Mesodermal cell (in vitro differentiated cells): Measurements from ENCODE around the gene CLASP1.

Experiments used
- H3K27ac ChIP-seq: 2 replicates; pipeline ENCODE4 v1.7.0; 2013; ENCODE audit warnings: mild to moderate bottlenecking, low read depth, low read length, moderate library complexity; ENCODE audit not compliant: severe bottlenecking
- H3K36me3 ChIP-seq: 2 replicates; pipeline ENCODE4 v1.7.1; 2013; ENCODE audit warnings: mild to moderate bottlenecking, low read length, moderate library complexity; ENCODE audit not compliant: control insufficient read depth, insufficient read depth
- H3K4me1 ChIP-seq: one replicate; pipeline ENCODE4 v1.7.1; 2013; ENCODE audit warnings: mild to moderate bottlenecking, low read length; ENCODE audit not compliant: insufficient read depth, control insufficient read depth, poor library complexity, severe bottlenecking
- H3K4me3 ChIP-seq: 2 replicates; pipeline ENCODE4 v1.7.0; 2013; ENCODE audit warnings: low read length, control low read depth, mild to moderate bottlenecking; ENCODE audit not compliant: insufficient read depth, poor library complexity, severe bottlenecking; ENCODE audit errors: extremely low read depth
- H3K9me3 ChIP-seq: 2 replicates; pipeline ENCODE4 v1.7.1; 2013; ENCODE audit warnings: mild to moderate bottlenecking, low read length, moderate library complexity; ENCODE audit not compliant: control insufficient read depth
- WGBS, 2 experiments: methylation state at CpG; one replicate each; pipeline ENCODE4 v1.1.5; 2013; ENCODE audit warnings: missing lambda C conversion rate in 2 of 2; ENCODE audit not compliant: insufficient coverage in 2 of 2; 5-methylcytosine and 5-hydroxymethylcytosine counted together

The CLASP1 gene

GRCh38 chr2:121472470-121472993, 176.7 kb downstream of the CLASP1 start:
- peaks cover 29% of the 10 kb centered on the region for H3K4me1 ChIP-seq
- peaks cover 31% of the 10 kb centered on the region for H3K36me3 ChIP-seq
- H3K9me3 ChIP-seq, result no peaks in the 10 kb centered on the region
- peak overlapping the region; percentile 31 for H3K27ac ChIP-seq
- H3K4me3 ChIP-seq, result no peak overlapping the region
- 75 to 85% methylated on average over 2 of the region's 2 CpGs for WGBS, 2 experiments

- H3K9me3 ChIP-seq, result no peaks in the 10 kb centered on the region
- H3K36me3 ChIP-seq, result peaks cover 38% of the 10 kb centered on the region
- WGBS, 2 experiments, result 100% methylated on average over 1 of the region's 8 CpGs; no CpG with 5 or more reads in 1 of the 2 experiments
- H3K4me1 ChIP-seq, result peaks cover 25% of the 10 kb centered on the region
- peak overlapping the region; percentile 31 for H3K27ac ChIP-seq
- no peak overlapping the region for H3K4me3 ChIP-seq
Measured at GRCh38 chr2:121471532-121472469, 177.5 kb downstream of the CLASP1 start.

GRCh38 chr2:121470917-121471316, 178.3 kb downstream of the CLASP1 start:
- H3K36me3 ChIP-seq, result peaks cover 46% of the 10 kb centered on the region
- peaks cover 5% of the 10 kb centered on the region for H3K9me3 ChIP-seq
- no peak overlapping the region for H3K27ac ChIP-seq
- peaks cover 16% of the 10 kb centered on the region for H3K4me1 ChIP-seq
- WGBS, 2 experiments, result 85 to 100% methylated on average over 2 of the region's 4 CpGs
- H3K4me3 ChIP-seq, result no peak overlapping the region

- Histone ChIP-seq H3K27ac (no peak overlapping the region), H3K9me3 (peaks cover 5% of the 10 kb centered on the region), H3K4me1 (peaks cover 11% of the 10 kb centered on the region), H3K4me3 (no peak overlapping the region), H3K36me3 (peaks cover 46% of the 10 kb centered on the region)
- 93% methylated on average over 3 of the region's 3 CpGs for WGBS, 2 experiments
Measured at GRCh38 chr2:121469356-121469755, 179.9 kb downstream of the CLASP1 start.

GRCh38 chr2:121468936-121469335, 180.3 kb downstream of the CLASP1 start:
- H3K36me3 ChIP-seq, result peaks cover 46% of the 10 kb centered on the region
- H3K27ac ChIP-seq, result no peak overlapping the region
- peaks cover 5% of the 10 kb centered on the region for H3K9me3 ChIP-seq
- WGBS, 2 experiments, result 98 to 100% methylated on average over 1 to 5 of the region's 6 CpGs
- no peak overlapping the region for H3K4me3 ChIP-seq
- peaks cover 11% of the 10 kb centered on the region for H3K4me1 ChIP-seq

- H3K36me3 ChIP-seq, result peaks cover 55% of the 10 kb centered on the region
- 88 to 90% methylated on average over 3 of the region's 3 CpGs for WGBS, 2 experiments
- no peak overlapping the region for H3K4me3 ChIP-seq
- peaks cover 3% of the 10 kb centered on the region for H3K4me1 ChIP-seq
- H3K27ac ChIP-seq, result no peak overlapping the region
- H3K9me3 ChIP-seq, result no peaks in the 10 kb centered on the region
Measured at GRCh38 chr2:121459291-121459690, 190.0 kb downstream of the CLASP1 start.

- Histone ChIP-seq H3K27ac (no peak overlapping the region), H3K9me3 (no peaks in the 10 kb centered on the region), H3K36me3 (peaks cover 55% of the 10 kb centered on the region), H3K4me1 (peaks cover 3% of the 10 kb centered on the region), H3K4me3 (no peak overlapping the region)
- WGBS, 2 experiments, result no CpG with 5 or more reads among the region's 3 CpGs
Measured at GRCh38 chr2:121456325-121456724, 192.9 kb downstream of the CLASP1 start.

- Histone ChIP-seq H3K27ac (no peak overlapping the region), H3K36me3 (peaks cover 59% of the 10 kb centered on the region), H3K4me3 (no peak overlapping the region), H3K4me1 (peaks cover 3% of the 10 kb centered on the region), H3K9me3 (no peaks in the 10 kb centered on the region)
- 91 to 95% methylated on average over 5 of the region's 5 CpGs for whole genome bisulfite sequencing, 2 experiments
Measured at GRCh38 chr2:121455446-121455845, 193.8 kb downstream of the CLASP1 start.

GRCh38 chr2:121454549-121455090, 194.6 kb downstream of the CLASP1 start:
- Histone ChIP-seq H3K36me3 (peaks cover 65% of the 10 kb centered on the region), H3K9me3 (no peaks in the 10 kb centered on the region), H3K4me3 (no peak overlapping the region), H3K27ac (no peak overlapping the region), H3K4me1 (peaks cover 3% of the 10 kb centered on the region)
- WGBS, 2 experiments, result 88 to 100% methylated on average over 4 of the region's 7 CpGs

- Histone ChIP-seq H3K4me1 (peaks cover 3% of the 10 kb centered on the region), H3K36me3 (peaks cover 69% of the 10 kb centered on the region), H3K27ac (no peak overlapping the region), H3K4me3 (no peak overlapping the region), H3K9me3 (no peaks in the 10 kb centered on the region)
- WGBS, 2 experiments, result 97 to 98% methylated on average over 3 to 4 of the region's 4 CpGs
Measured at GRCh38 chr2:121451398-121451797, 197.9 kb downstream of the CLASP1 start.
